Peyer's patch (tissue), 4 donors: ENCODE results near the gene SEMA6B. TPM values are rescaled to one million over a fixed set of nuclear protein-coding genes. Genes with fewer than 3 reads are reported as not detected.

Experiments used
- DNase-seq, 3 donors: peaks; one replicate each; pipeline ENCODE4 v3.0.0-alpha.2; 2017 to 2019
- H3K27ac ChIP-seq, 4 donors: fragments of 200-600 bp; sonication (generic); one replicate each; pipeline ENCODE4 v1.5.1; 2016 to 2019
- H3K27me3 ChIP-seq, 2 donors: fragments of 200-600 bp; sonication (generic); one replicate each; pipeline ENCODE4 v1.5.1; 2019
- H3K36me3 ChIP-seq, 3 donors: fragments of 200-600 bp; sonication (generic); one replicate each; pipeline ENCODE4 v1.5.1; 2016 to 2019
- H3K4me1 ChIP-seq, 4 donors: fragments of 200-600 bp; sonication (generic); one replicate each; pipeline ENCODE4 v1.5.1; 2016 to 2019
- H3K4me3 ChIP-seq, 4 donors: fragments of 200-600 bp; sonication (generic); 1 replicate in 3 of 4; 2 replicates in 1 of 4; pipeline ENCODE4 v1.5.1; 2016 to 2019; ENCODE audit warnings: mild to moderate bottlenecking in 1 of 4
- H3K9me3 ChIP-seq, 4 donors: fragments of 200-600 bp; sonication (generic); one replicate each; pipeline ENCODE4 v1.5.1; 2016 to 2019; ENCODE audit warnings: mild to moderate bottlenecking in 1 of 4
- CTCF ChIP-seq, 6 experiments: fragments of 450-650 bp in 4 of 6; fragments of 200-600 bp in 2 of 6; sonication (generic) in 1 of 6; IDR thresholded peaks; one replicate each; pipeline ENCODE4 v1.5.1; 2017 to 2019; ENCODE audit warnings: antibody characterized with exemption in 6 of 6, mild to moderate bottlenecking in 3 of 6, moderate library complexity in 1 of 6
- POLR2A ChIP-seq, 2 donors: fragments of 450-650 bp; IDR thresholded peaks; one replicate each; pipeline ENCODE4 v1.5.1; 2017; ENCODE audit warnings: antibody characterized with exemption in 2 of 2, mild to moderate bottlenecking in 2 of 2, moderate library complexity in 2 of 2
- total RNA-seq, 4 donors: library from RNA; depleted of rRNA; stranded (reverse); fragments of >200 nt; gene quantifications; one replicate each; pipeline ENCODE4 v1.1.0, GENCODE V29; 2016

SEMA6B gene
- total RNA-seq, 4 donors from 2014 or later = 1.2 to 9.9 (median 3.2) TPM

GRCh38 chr19:4586691-4587090 is 27.2 kb upstream of the SEMA6B start:
- peaks cover 0 to 26% of the 10 kb centered on the region in 2 donors for H3K27me3 ChIP-seq
- TF ChIP-seq CTCF (IDR thresholded peaks at IDR 0.05) = no peak
- TF ChIP-seq POLR2A (IDR thresholded peaks at IDR 0.05) = no peak
- peaks cover 0 to 12% (median 9%) of the 10 kb centered on the region in 4 donors for H3K4me1 ChIP-seq
- H3K36me3 ChIP-seq = no peaks in the 10 kb centered on the region
- no peaks in the 10 kb centered on the region for H3K9me3 ChIP-seq
- no peak overlapping the region for H3K27ac ChIP-seq
- H3K4me3 ChIP-seq = no peak overlapping the region
- no peak for DNase-seq

GRCh38 chr19:4586245-4586644 is 26.8 kb upstream of the SEMA6B start:
- H3K36me3 ChIP-seq = no peaks in the 10 kb centered on the region
- H3K4me1 ChIP-seq = peaks cover 0 to 13% (median 9%) of the 10 kb centered on the region in 4 donors
- H3K9me3 ChIP-seq = no peaks in the 10 kb centered on the region
- no peak for DNase-seq
- no peak overlapping the region for H3K27ac ChIP-seq
- TF ChIP-seq CTCF (IDR thresholded peaks at IDR 0.05) (no peak), POLR2A (IDR thresholded peaks at IDR 0.05) (no peak)
- no peak overlapping the region for H3K4me3 ChIP-seq
- H3K27me3 ChIP-seq = peaks cover 0 to 27% of the 10 kb centered on the region in 2 donors

GRCh38 chr19:4585556-4585955 is 26.1 kb upstream of the SEMA6B start:
- TF ChIP-seq POLR2A (IDR thresholded peaks at IDR 0.05) (no peak), CTCF (IDR thresholded peaks at IDR 0.05) (no peak)
- Histone ChIP-seq H3K4me1 (peaks cover 0 to 20% (median 9%) of the 10 kb centered on the region in 4 donors), H3K4me3 (no peak overlapping the region), H3K27me3 (peaks cover 0 to 33% of the 10 kb centered on the region in 2 donors), H3K36me3 (no peaks in the 10 kb centered on the region), H3K9me3 (no peaks in the 10 kb centered on the region), H3K27ac (no peak overlapping the region)
- no peak for DNase-seq

- H3K4me1 ChIP-seq = peaks cover 0 to 23% (median 9%) of the 10 kb centered on the region in 4 donors
- TF ChIP-seq CTCF (IDR thresholded peaks at IDR 0.05) (no peak), POLR2A (IDR thresholded peaks at IDR 0.05) (no peak)
- no peak for DNase-seq
- no peaks in the 10 kb centered on the region for H3K9me3 ChIP-seq
- peaks cover 0 to 39% of the 10 kb centered on the region in 2 donors for H3K27me3 ChIP-seq
- peak overlapping the region in 3 of 4 donors; percentile 12 to 40 (median 18) for H3K4me3 ChIP-seq
- no peaks in the 10 kb centered on the region for H3K36me3 ChIP-seq
- H3K27ac ChIP-seq = no peak overlapping the region
These were observed 25.4 kb upstream of the SEMA6B start for GRCh38 chr19:4584670-4585460.

- Histone ChIP-seq H3K4me3 (peak overlapping the region in 3 of 4 donors; percentile 12 to 40 (median 18)), H3K9me3 (no peaks in the 10 kb centered on the region), H3K4me1 (peaks cover 0 to 23% (median 9%) of the 10 kb centered on the region in 4 donors), H3K27me3 (peaks cover 0 to 39% of the 10 kb centered on the region in 2 donors), H3K36me3 (no peaks in the 10 kb centered on the region), H3K27ac (no peak overlapping the region)
- TF ChIP-seq POLR2A (IDR thresholded peaks at IDR 0.05) (no peak), CTCF (IDR thresholded peaks at IDR 0.05) (no peak)
- no peak for DNase-seq
These were observed 24.6 kb upstream of the SEMA6B start for GRCh38 chr19:4583961-4584669.
